OCI-LY1 (cell line): ENCODE results near the gene ADARB2.

Source experiments
- EZH2 ChIP-seq: fragments of 200-600 bp; sonication (generic), shearing (Covaris generic); IDR thresholded peaks from 2 replicates; pipeline ENCODE4 v1.8.0; 2017; ENCODE audit warnings: borderline replicate concordance, mixed run types, mild to moderate bottlenecking, antibody characterized with exemption, low read length, moderate library complexity, mixed read lengths
- TF ChIP-seq, protein P1 (sequence below): fragments of 200-600 bp; sonication (generic), shearing (Covaris generic); IDR thresholded peaks from 2 replicates; pipeline ENCODE4 v1.5.1; 2017; ENCODE audit warnings: mild to moderate bottlenecking, antibody characterized with exemption, low read length, moderate library complexity, mixed read lengths

DNA sequence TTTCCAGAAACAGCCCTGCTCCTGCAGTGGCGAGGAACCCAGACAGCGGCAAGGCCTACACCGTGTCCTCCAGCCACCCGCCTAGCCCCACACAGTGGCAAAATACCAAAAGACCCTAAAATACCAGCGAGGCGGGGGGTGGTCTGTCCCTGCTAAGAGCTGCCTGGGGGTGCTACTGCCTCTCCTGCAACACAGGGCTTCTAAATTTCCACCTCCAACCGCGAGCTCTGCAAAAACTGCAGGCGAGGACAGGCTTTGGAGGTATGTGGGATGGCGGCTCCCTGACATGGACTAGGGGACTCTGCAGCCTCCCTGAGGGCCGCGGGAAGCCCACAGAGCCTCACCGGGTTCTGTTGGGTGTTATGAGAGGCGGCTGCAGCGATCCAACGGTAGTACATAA, 558.8 kb downstream of the ADARB2 start:
- TF ChIP-seq, protein P1, sequence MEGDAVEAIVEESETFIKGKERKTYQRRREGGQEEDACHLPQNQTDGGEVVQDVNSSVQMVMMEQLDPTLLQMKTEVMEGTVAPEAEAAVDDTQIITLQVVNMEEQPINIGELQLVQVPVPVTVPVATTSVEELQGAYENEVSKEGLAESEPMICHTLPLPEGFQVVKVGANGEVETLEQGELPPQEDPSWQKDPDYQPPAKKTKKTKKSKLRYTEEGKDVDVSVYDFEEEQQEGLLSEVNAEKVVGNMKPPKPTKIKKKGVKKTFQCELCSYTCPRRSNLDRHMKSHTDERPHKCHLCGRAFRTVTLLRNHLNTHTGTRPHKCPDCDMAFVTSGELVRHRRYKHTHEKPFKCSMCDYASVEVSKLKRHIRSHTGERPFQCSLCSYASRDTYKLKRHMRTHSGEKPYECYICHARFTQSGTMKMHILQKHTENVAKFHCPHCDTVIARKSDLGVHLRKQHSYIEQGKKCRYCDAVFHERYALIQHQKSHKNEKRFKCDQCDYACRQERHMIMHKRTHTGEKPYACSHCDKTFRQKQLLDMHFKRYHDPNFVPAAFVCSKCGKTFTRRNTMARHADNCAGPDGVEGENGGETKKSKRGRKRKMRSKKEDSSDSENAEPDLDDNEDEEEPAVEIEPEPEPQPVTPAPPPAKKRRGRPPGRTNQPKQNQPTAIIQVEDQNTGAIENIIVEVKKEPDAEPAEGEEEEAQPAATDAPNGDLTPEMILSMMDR, result no peak
- TF ChIP-seq EZH2, result no peak
